Cardiac muscle cell (in vitro differentiated cells and primary cell): ENCODE results near the gene CARD10. TPM values are rescaled to one million over a fixed set of nuclear protein-coding genes. Genes with fewer than 3 reads are reported as not detected.

ENCODE experiments used
- DNase-seq, 2 donors: peaks; one replicate each; pipeline versions ENCODE4 v3.0.0 to v3.0.0-alpha.2; 2010 to 2017; ENCODE audit warnings: low read depth in 1 of 2, low spot score in 1 of 2
- H3K27ac ChIP-seq: fragments of 200-600 bp; sonication (generic); 2 replicates; pipeline ENCODE4 v1.5.1; 2016
- H3K27me3 ChIP-seq: fragments of 200-600 bp; sonication (generic); 2 replicates; pipeline ENCODE4 v1.6.0; 2016; ENCODE audit warnings: control low read depth
- H3K36me3 ChIP-seq: fragments of 200-600 bp; sonication (generic); 2 replicates; pipeline ENCODE4 v1.5.1; 2016; ENCODE audit warnings: control low read depth
- H3K4me1 ChIP-seq: fragments of 200-600 bp; sonication (generic); 2 replicates; pipeline ENCODE4 v1.8.1; 2017; ENCODE audit warnings: low read depth, mild to moderate bottlenecking, mixed run types
- H3K4me3 ChIP-seq: fragments of 200-600 bp; sonication (generic); 2 replicates; pipeline ENCODE4 v1.5.1; 2016; ENCODE audit warnings: mild to moderate bottlenecking
- H3K9me3 ChIP-seq: fragments of 200-600 bp; sonication (generic); 2 replicates; pipeline ENCODE4 v1.5.1; 2017; ENCODE audit warnings: low read depth, mild to moderate bottlenecking, control low read depth
- CTCF ChIP-seq: IDR thresholded peaks from 2 replicates; pipeline ENCODE4 v1.5.1; 2012; ENCODE audit warnings: low read depth, mild to moderate bottlenecking, low read length
- polyA plus RNA-seq: library from polyadenylated mRNA; unstranded; fragments of >200 nt; fragmentation: Nextera tagmentation; extraction: Ambion mirVana; gene quantifications from 2 replicates; pipeline ENCODE4 v1.2.1, GENCODE V29; 2016
- total RNA-seq: library from RNA; depleted of rRNA; stranded (reverse); fragments of >200 nt; gene quantifications from 2 replicates; pipeline ENCODE4 v1.2.3, GENCODE V29; 2016

Gene CARD10
- total and polyA plus RNA-seq, 2 experiments from 2014 or later, result 2.1 to 4.5 TPM

- H3K4me3 ChIP-seq, result no peak overlapping the region
- no peaks in the 10 kb centered on the region for H3K36me3 ChIP-seq
- no peaks in the 10 kb centered on the region for H3K9me3 ChIP-seq
- peak overlapping the region; percentile 60 for H3K27ac ChIP-seq
- no peak for TF ChIP-seq CTCF
- H3K4me1 ChIP-seq, result peaks cover 18% of the 10 kb centered on the region
- peak in 1 of 2 donors; percentile 38 for DNase-seq
- H3K27me3 ChIP-seq, result no peaks in the 10 kb centered on the region
Observed at GRCh38 chr22:37502342-37503182, 16.7 kb downstream of the CARD10 start.

GRCh38 chr22:37501610-37502341, 17.4 kb downstream of the CARD10 start:
- H3K27me3 ChIP-seq, result no peaks in the 10 kb centered on the region
- DNase-seq, result peak in 1 of 2 donors; percentile 92
- no peak overlapping the region for H3K4me3 ChIP-seq
- peaks cover 18% of the 10 kb centered on the region for H3K4me1 ChIP-seq
- no peak for TF ChIP-seq CTCF
- no peaks in the 10 kb centered on the region for H3K36me3 ChIP-seq
- H3K27ac ChIP-seq, result peak overlapping the region; percentile 60
- no peaks in the 10 kb centered on the region for H3K9me3 ChIP-seq

DNA sequence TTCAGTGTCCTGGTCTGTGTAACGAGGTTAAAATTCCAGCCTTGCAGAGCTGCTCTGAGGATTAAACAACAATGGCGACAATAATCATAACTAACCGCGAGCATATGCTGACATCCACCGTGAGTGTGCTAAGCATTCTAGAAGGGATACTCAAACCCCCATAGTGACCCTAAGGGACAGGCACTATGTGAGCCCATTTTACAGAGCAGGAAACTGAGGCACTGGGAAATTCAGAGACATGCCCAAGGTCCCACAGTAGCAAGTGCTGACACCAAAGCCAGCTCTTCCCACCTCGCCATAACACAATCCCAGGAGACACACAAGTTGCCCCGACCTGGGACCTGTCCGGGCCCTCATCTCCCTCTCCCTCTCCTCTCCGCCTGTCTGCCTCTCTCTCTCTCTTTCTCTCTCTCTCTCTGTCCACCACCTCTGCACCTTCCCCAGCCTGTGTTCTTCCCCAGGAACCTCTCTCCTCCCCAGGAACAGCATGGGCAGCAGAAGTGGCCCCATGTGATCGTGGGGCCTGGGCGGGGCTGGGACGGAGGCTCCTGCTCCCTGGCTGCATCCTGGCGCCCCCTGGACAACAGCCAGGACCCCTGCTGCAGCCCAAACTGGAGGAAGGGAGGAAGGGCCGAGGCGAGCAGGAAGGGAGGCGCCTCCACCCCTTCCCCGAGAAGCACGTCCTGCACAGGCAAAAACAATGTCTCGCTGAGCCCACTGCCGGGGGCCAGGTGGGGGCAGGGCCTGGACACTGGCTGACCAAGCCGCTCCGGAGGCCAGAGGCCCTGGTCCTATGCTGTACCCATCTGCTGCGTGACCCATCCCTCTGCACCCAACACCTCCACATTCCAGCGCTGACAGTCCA, 18.2 kb downstream of the CARD10 start:
- DNase-seq, result peak in 1 of 2 donors; percentile 38
- H3K4me3 ChIP-seq, result no peak overlapping the region
- no peak for TF ChIP-seq CTCF
- H3K4me1 ChIP-seq, result peaks cover 18% of the 10 kb centered on the region
- H3K27me3 ChIP-seq, result no peaks in the 10 kb centered on the region
- H3K27ac ChIP-seq, result no peak overlapping the region
- no peaks in the 10 kb centered on the region for H3K9me3 ChIP-seq
- H3K36me3 ChIP-seq, result no peaks in the 10 kb centered on the region

DNA sequence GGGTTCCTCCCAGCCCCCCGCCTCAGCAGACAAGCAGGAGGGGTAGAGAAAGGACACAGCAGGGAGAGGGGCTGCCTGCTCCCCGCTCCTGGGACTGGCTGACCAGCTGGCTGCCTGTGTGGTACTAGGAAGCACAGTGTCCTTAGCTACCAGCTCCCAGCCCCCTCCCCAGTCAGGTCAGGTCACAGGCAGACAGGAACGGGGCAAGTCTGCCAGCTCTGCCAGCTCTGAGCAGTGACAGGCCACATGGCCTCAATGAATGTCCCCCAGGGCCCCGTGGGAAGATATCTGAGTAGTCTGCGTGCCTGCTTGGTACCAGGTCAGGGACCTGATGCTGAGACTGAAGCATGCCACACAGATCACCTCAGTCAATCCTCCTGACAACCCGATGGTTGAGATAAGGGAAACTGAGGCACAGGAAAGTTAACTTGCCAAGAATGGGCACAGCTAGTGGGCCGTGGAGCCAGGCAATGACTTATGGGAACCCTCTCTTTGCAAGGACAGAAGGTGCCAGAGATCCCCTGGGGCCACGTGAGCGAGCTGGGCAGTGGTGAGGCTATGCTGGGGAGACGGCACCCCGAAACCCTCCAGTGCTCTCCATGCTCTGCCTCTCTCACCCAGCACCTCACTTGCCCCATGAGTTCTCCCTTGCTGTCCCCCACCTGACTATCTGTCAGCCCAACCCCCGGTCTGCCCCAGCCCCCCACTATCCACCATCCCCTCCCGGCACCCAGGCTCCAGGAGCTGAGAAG, 19.2 kb downstream of the CARD10 start:
- DNase-seq, result no peak
- Histone ChIP-seq H3K4me1 (peaks cover 18% of the 10 kb centered on the region), H3K27me3 (no peaks in the 10 kb centered on the region), H3K9me3 (no peaks in the 10 kb centered on the region), H3K27ac (no peak overlapping the region), H3K4me3 (no peak overlapping the region), H3K36me3 (no peaks in the 10 kb centered on the region)
- TF ChIP-seq CTCF, result no peak
